Measurements from ENCODE around the gene NLRP3. TPM values are rescaled to one million over a fixed set of nuclear protein-coding genes. Genes with fewer than 3 reads are reported as not detected.
A peak's percentile ranks its signal among the peaks of the same experiment; 100 is the strongest.
"Not testable (repeated sequence)": the region's sequence is repeated elsewhere in the genome, so short reads cannot be mapped to it uniquely, and the experiment has no call there.

The NLRP3 gene
- total RNA-seq (2016; rRNA removed; fragmentation: Illumina TruSeq; extraction: Trizol) = not detected in 2 replicates
- not detected in 2 replicates for total RNA-seq (2016; cell fraction: cytosol; rRNA removed; fragmentation: Illumina TruSeq; extraction: Trizol; ENCODE audit: low read depth)
- not detected in 2 replicates for total RNA-seq (2016; cell fraction: insoluble cytoplasmic fraction; rRNA removed; fragmentation: Illumina TruSeq; extraction: Trizol)
- not detected in 2 replicates for total RNA-seq (2016; cell fraction: membrane; rRNA removed; fragmentation: Illumina TruSeq; extraction: Trizol)
- total RNA-seq (2016; cell fraction: nucleus; rRNA removed; fragmentation: Illumina TruSeq; extraction: Trizol) = not detected in 2 replicates
- not detected in 2 replicates for polyA plus RNA-seq (2011; rRNA removed)
- 0.01 TPM in 1 of 2 replicates, not detected in the other for polyA plus RNA-seq (2011; cell fraction: cytosol; rRNA removed)
- polyA plus RNA-seq (2011; cell fraction: nucleus; rRNA removed) = not detected in 2 replicates
- not detected in 2 replicates for polyA plus RNA-seq (2012)
- polyA plus RNA-seq (2016; cell fraction: cytosol; fragmentation: Illumina TruSeq; extraction: Trizol; ENCODE audit: low read depth) = not detected in 2 replicates
- polyA plus RNA-seq (2016; cell fraction: insoluble cytoplasmic fraction; fragmentation: Illumina TruSeq; extraction: Trizol; ENCODE audit: low read depth) = not detected in 2 replicates
- not detected in 2 replicates for polyA plus RNA-seq (2016; cell fraction: membrane; fragmentation: Illumina TruSeq; extraction: Trizol; ENCODE audit: low read depth)
- polyA plus RNA-seq (2016; cell fraction: nucleus; fragmentation: Illumina TruSeq; extraction: Trizol; ENCODE audit: insufficient read depth, low read depth) = not detected in 2 replicates
- not detected in 2 replicates for polyA minus RNA-seq (2011; rRNA and poly(A)+ RNA removed; ENCODE audit: low replicate concordance)
- polyA minus RNA-seq (2011; cell fraction: cytosol; rRNA and poly(A)+ RNA removed) = not detected in 2 replicates
- not detected in 2 replicates for polyA minus RNA-seq (2011; cell fraction: nucleus; rRNA and poly(A)+ RNA removed)
- not detected for Bru-seq, nascent RNA
- BruChase-seq, experiment 1, labeled RNA remaining after a 6-hour chase = percentile 4 among the genes with signal in this experiment
- percentile 5 among the genes with signal in this experiment for BruChase-seq, experiment 2, labeled RNA remaining after a 2-hour chase
- long read RNA-seq, experiment 1 = 0 reads
- long read RNA-seq, experiment 2 = 0 reads

DNA sequence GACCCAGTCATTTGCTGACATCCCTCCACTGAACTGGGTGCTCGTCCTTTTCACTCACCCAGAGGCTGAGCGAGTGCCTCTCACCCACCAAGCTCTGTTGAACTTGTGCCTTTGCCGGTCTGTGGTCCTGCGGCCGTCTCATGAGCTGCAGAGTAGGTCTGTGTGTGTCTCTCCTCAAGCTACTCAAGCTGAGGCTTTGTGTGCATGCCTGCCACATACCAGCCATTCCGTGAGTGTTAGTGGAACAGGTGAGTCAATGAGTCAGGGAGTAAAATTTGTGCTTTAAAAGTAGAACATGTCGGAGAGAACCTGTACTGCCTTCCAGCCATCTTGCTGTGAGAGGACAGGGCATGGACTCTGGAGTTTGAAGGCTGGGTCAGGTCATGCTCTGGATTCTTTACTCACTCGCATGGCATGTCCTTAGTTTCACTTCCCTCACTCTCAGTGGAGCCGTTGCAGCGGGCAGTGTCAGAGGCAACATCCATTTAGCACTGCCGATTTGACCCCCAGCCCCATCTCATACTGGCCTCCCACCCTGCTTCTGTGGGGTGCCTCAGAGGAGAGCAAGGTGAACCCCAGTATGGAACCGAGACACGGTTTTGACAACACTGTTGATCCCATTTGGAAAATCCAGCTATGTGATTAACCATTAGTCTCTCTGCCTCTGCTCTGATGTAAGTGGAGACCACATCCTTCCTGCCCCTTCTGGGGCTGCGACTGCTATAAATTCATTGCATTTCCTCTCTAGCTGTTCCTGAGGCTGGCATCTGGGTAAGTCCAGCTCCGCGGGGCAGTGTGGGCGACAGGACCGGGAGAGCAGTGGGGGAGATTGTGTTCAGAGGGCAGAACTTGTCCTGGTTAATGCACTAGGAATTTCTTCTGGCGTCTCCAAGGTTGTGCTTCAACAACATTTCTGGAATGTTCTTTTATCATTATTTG is at the start of gene NLRP3:
NLRP3 (plus strand) TSS at position 751 of the 939 bp plus-strand sequence. CDS start 2,628 bp downstream, outside the sequence.
- in situ Hi-C loops (cut with HindIII; ENCODE audit: extremely low pct_ligation_motif_present, low pct_unique_long_range_greater_than_20kb) (no loop called here), intact Hi-C loops (cut with micrococcal nuclease; ENCODE audit: unreplicated experiment) (no loop called here)
- ChIA-PET CTCF (ENCODE audit: low intra/inter-chr PET ratio, low total read pairs) (no interaction called here), POLR2A (no interaction called here)
- no TSS peak for BruUV-seq (replicated peaks)
- Histone ChIP-seq H3K9ac (ENCODE audit: insufficient read depth, low read depth, low read length) (no peak within 1 kb of the TSS), H4K20me1 (ENCODE audit: insufficient read depth, low read length) (no peaks in the 10 kb centered on the region), H3K79me2 (ENCODE audit: insufficient read depth, low read length) (no peaks in the 10 kb centered on the region), H3K4me2 (ENCODE audit: low read depth, low read length) (peak within 1 kb of the TSS; percentile 52), H3K4me1 (ENCODE audit: insufficient read depth, low read length) (peaks cover 10% of the 10 kb centered on the region; the same call in 1 of the 2 replicates), H3K4me3 (replicated peaks in 1 of 3; ENCODE audit: insufficient read depth in 1 of 3, low read depth in 2 of 3, low read length in 3 of 3) (peak within 1 kb of the TSS in 1 of 3 experiments; percentile 32; a peak in 1 of 6 replicates), H2AFZ (ENCODE audit: low read length) (no peak within 1 kb of the TSS), H3K9me3 (ENCODE audit: low read length) (no peaks in the 10 kb centered on the region), H3K27ac (ENCODE audit: extremely low read length, insufficient read depth, low read length) (no peak within 1 kb of the TSS), H3K27me3 (ENCODE audit: control insufficient read depth in 1 of 2, insufficient read depth in 2 of 2, low read length in 2 of 2) (peaks cover 0 to 31% of the 10 kb centered on the region in 2 experiments; a peak in 2 of 5 replicates), H3K36me3 (replicated peaks in 1 of 2; ENCODE audit: control insufficient read depth in 1 of 2, insufficient read depth in 2 of 2, low read length in 2 of 2) (no peaks in the 10 kb centered on the region)
- TF ChIP-seq MEIS1 (CRISPR knock-in tag; IDR thresholded peaks at IDR 0.05; ENCODE audit: borderline replicate concordance) (no peak), PAWR (CRISPR knock-in tag; IDR thresholded peaks at IDR 0.05; ENCODE audit: borderline replicate concordance) (no peak), ZNF549 (CRISPR knock-in tag; IDR thresholded peaks at IDR 0.05) (no peak), PHB2 (IDR thresholded peaks at IDR 0.05; ENCODE audit: partially characterized antibody) (no peak), MBNL3 (CRISPR knock-in tag; conservative IDR thresholded peaks at IDR 0.05) (no peak), TEAD3 (CRISPR knock-in tag; optimal IDR thresholded peaks at IDR 0.05; ENCODE audit: borderline replicate concordance) (peak; percentile 60), SATB2 (CRISPR knock-in tag; IDR thresholded peaks at IDR 0.05) (no peak), MED1 (CRISPR knock-in tag; IDR thresholded peaks at IDR 0.05) (no peak), GZF1 (CRISPR knock-in tag; IDR thresholded peaks at IDR 0.05) (no peak)
- DNase-seq (ENCODE audit: low spot score) = peak; percentile 5
- ATAC-seq = peak; percentile 93
- no peak for FAIRE-seq
- WGBS (ENCODE audit: low lambda C conversion rate) = 9% methylated on average over 16 of the region's 19 CpGs

DNA sequence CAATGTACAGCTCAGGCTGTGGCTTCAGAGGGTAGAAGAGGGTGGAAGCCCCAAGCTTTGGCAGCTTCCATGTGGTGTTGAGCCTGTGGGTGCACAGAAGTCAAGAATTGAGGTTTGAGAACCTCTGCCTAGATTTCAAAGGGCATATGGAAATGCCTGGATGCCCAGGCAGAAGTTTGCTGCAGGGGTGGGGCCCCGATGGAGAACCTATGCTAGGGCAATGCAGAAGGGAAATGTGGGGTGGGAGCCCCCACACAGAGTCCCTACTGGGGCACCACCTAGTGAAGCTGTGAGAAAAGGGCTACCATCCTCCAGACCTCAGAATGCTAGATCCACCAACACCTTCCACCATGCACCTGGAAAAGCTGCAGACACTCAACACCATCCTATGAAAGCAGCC is 49.6 kb upstream of the NLRP3 start:
- POLR2A ChIA-PET; ATAC-seq; FAIRE-seq; H3K79me2 ChIP-seq (ENCODE audit: insufficient read depth, low read length); H3K27ac ChIP-seq (ENCODE audit: extremely low read length, insufficient read depth, low read length); H3K9ac ChIP-seq (ENCODE audit: insufficient read depth, low read depth, low read length); CTCF ChIA-PET (ENCODE audit: low intra/inter-chr PET ratio, low total read pairs); intact Hi-C loops (cut with micrococcal nuclease; ENCODE audit: unreplicated experiment); H4K20me1 ChIP-seq (ENCODE audit: insufficient read depth, low read length); H3K4me1 ChIP-seq (ENCODE audit: insufficient read depth, low read length); H3K36me3 ChIP-seq (replicated peaks in 1 of 2; ENCODE audit: control insufficient read depth in 1 of 2, insufficient read depth in 2 of 2, low read length in 2 of 2); in situ Hi-C loops (cut with HindIII; ENCODE audit: extremely low pct_ligation_motif_present, low pct_unique_long_range_greater_than_20kb); DNase-seq (ENCODE audit: low spot score); H3K27me3 ChIP-seq (ENCODE audit: control insufficient read depth in 1 of 2, insufficient read depth in 2 of 2, low read length in 2 of 2); H3K4me2 ChIP-seq (ENCODE audit: low read depth, low read length); BruUV-seq (replicated peaks); H2AFZ ChIP-seq (ENCODE audit: low read length); H3K4me3 ChIP-seq (replicated peaks in 1 of 3; ENCODE audit: insufficient read depth in 1 of 3, low read depth in 2 of 3, low read length in 3 of 3): not testable (repeated sequence)
- H3K9me3 ChIP-seq (ENCODE audit: low read length) = peaks cover 19% of the 10 kb centered on the region; the same call in 1 of the 2 replicates
- WGBS (ENCODE audit: low lambda C conversion rate) = 0% methylated on average over 1 of the region's 1 CpG

All from HepG2 (cell line).